Astrocyte (in vitro differentiated cells and primary cell): ENCODE measurements around the gene SCGB1A1. TPM values are rescaled to one million over a fixed set of nuclear protein-coding genes. Genes with fewer than 3 reads are reported as not detected.

Experiments used
- DNase-seq: peaks from one replicate; pipeline ENCODE4 v3.0.0-alpha.2; 2010; ENCODE audit warnings: low read depth
- FAIRE-seq: peaks from 2 replicates; lab custom pipeline; 2011; peaks lifted over from hg19 to GRCh38; lab: Jason Lieb, UNC
- H2AFZ ChIP-seq: 2 replicates; pipeline ENCODE4 v1.6.0; 2012; ENCODE audit warnings: low read depth, low read length, inconsistent platforms
- H3K27ac ChIP-seq: 2 replicates; pipeline ENCODE4 v1.5.1; 2011; ENCODE audit warnings: low read depth, low read length, inconsistent platforms
- H3K27me3 ChIP-seq: 2 replicates; pipeline ENCODE4 v1.6.0; 2011; ENCODE audit warnings: low read length, inconsistent platforms; ENCODE audit not compliant: insufficient read depth
- H3K36me3 ChIP-seq: 2 replicates; pipeline ENCODE4 v1.5.1; 2011; ENCODE audit warnings: low read length, inconsistent platforms; ENCODE audit not compliant: insufficient read depth
- H3K4me1 ChIP-seq: 2 replicates; pipeline ENCODE4 v1.5.1; 2011; ENCODE audit warnings: low read length, inconsistent platforms; ENCODE audit not compliant: insufficient read depth
- H3K4me2 ChIP-seq: 2 replicates; pipeline ENCODE4 v1.6.0; 2012; ENCODE audit warnings: low read length, inconsistent platforms
- H3K4me3 ChIP-seq: 2 replicates; pipeline ENCODE4 v1.5.1; 2011; ENCODE audit warnings: low read depth, mild to moderate bottlenecking, low read length, inconsistent platforms; ENCODE audit not compliant: insufficient read depth
- H3K79me2 ChIP-seq: 2 replicates; pipeline ENCODE4 v1.6.0; 2012; ENCODE audit warnings: mild to moderate bottlenecking, low read length, inconsistent platforms; ENCODE audit not compliant: insufficient read depth
- H3K9ac ChIP-seq: 2 replicates; pipeline ENCODE4 v1.6.0; 2012; ENCODE audit warnings: mild to moderate bottlenecking, low read length, inconsistent platforms
- H3K9me3 ChIP-seq: 2 replicates; pipeline ENCODE4 v1.5.1; 2012; ENCODE audit warnings: low read depth, mild to moderate bottlenecking, low read length, inconsistent platforms; ENCODE audit not compliant: insufficient read depth
- H4K20me1 ChIP-seq: 2 replicates; pipeline ENCODE4 v1.6.0; 2012; ENCODE audit warnings: low read length, inconsistent platforms; ENCODE audit not compliant: insufficient read depth
- H3K27ac Mint-ChIP-seq: one replicate; pipeline ENCODE4 v1.8.0; 2021; ENCODE audit warnings: mild to moderate bottlenecking, mixed read lengths; ENCODE audit not compliant: unreplicated experiment
- H3K27me3 Mint-ChIP-seq: one replicate; pipeline ENCODE4 v1.8.0; 2021; ENCODE audit warnings: low read depth, mixed read lengths; ENCODE audit not compliant: unreplicated experiment
- H3K36me3 Mint-ChIP-seq: one replicate; pipeline ENCODE4 v1.8.0; 2021; ENCODE audit warnings: low read depth, mixed read lengths; ENCODE audit not compliant: unreplicated experiment
- H3K4me1 Mint-ChIP-seq: one replicate; pipeline ENCODE4 v1.8.0; 2021; ENCODE audit warnings: low read depth, mixed read lengths; ENCODE audit not compliant: unreplicated experiment
- H3K4me3 Mint-ChIP-seq: one replicate; pipeline ENCODE4 v1.8.0; 2021; ENCODE audit warnings: mild to moderate bottlenecking, moderate library complexity, mixed read lengths; ENCODE audit not compliant: unreplicated experiment
- H3K9me3 Mint-ChIP-seq: one replicate; pipeline ENCODE4 v1.8.0; 2021; ENCODE audit warnings: mild to moderate bottlenecking, mixed read lengths; ENCODE audit not compliant: unreplicated experiment
- EZH2 ChIP-seq: IDR thresholded peaks from 2 replicates; pipeline ENCODE4 v1.6.1; 2012; ENCODE audit warnings: mild to moderate bottlenecking, low read length, inconsistent platforms; ENCODE audit not compliant: insufficient read depth
- total RNA-seq: library from RNA; stranded (reverse); gene quantifications from 2 replicates; pipeline ENCODE4 v1.2.1, GENCODE V29; 2021
- TF ChIP-seq, protein P1 (sequence below): IDR thresholded peaks from 2 replicates; pipeline ENCODE4 v1.5.1; 2011; ENCODE audit warnings: low read depth, mild to moderate bottlenecking, inconsistent platforms, low read length, moderate library complexity; ENCODE audit not compliant: insufficient read depth

Gene SCGB1A1
- total RNA-seq, 1 donor from 2014 or later: not detected

GRCh38 chr11:62430425-62430824 is 11.6 kb downstream of the SCGB1A1 start:
- H3K36me3 Mint-ChIP-seq: no peaks in the 10 kb centered on the region
- FAIRE-seq: no peak
- no peak for DNase-seq
- H3K4me3 ChIP-seq: no peak overlapping the region
- H3K9me3 Mint-ChIP-seq: peaks cover 3% of the 10 kb centered on the region
- peak overlapping the region; percentile 60 for H3K27ac ChIP-seq
- H3K27ac Mint-ChIP-seq: no peak overlapping the region
- H3K4me3 Mint-ChIP-seq: no peak overlapping the region
- no peak overlapping the region for H3K9ac ChIP-seq
- peaks cover 51% of the 10 kb centered on the region for H3K4me1 ChIP-seq
- no peak overlapping the region for H2AFZ ChIP-seq
- H3K79me2 ChIP-seq: no peaks in the 10 kb centered on the region
- no peaks in the 10 kb centered on the region for H3K36me3 ChIP-seq
- peaks cover 7% of the 10 kb centered on the region for H3K27me3 Mint-ChIP-seq
- H3K27me3 ChIP-seq: no peaks in the 10 kb centered on the region
- peak overlapping the region; percentile 80 for H3K4me2 ChIP-seq
- no peaks in the 10 kb centered on the region for H3K9me3 ChIP-seq
- peaks cover 32% of the 10 kb centered on the region for H3K4me1 Mint-ChIP-seq
- no peaks in the 10 kb centered on the region for H4K20me1 ChIP-seq
- TF ChIP-seq, protein P1, sequence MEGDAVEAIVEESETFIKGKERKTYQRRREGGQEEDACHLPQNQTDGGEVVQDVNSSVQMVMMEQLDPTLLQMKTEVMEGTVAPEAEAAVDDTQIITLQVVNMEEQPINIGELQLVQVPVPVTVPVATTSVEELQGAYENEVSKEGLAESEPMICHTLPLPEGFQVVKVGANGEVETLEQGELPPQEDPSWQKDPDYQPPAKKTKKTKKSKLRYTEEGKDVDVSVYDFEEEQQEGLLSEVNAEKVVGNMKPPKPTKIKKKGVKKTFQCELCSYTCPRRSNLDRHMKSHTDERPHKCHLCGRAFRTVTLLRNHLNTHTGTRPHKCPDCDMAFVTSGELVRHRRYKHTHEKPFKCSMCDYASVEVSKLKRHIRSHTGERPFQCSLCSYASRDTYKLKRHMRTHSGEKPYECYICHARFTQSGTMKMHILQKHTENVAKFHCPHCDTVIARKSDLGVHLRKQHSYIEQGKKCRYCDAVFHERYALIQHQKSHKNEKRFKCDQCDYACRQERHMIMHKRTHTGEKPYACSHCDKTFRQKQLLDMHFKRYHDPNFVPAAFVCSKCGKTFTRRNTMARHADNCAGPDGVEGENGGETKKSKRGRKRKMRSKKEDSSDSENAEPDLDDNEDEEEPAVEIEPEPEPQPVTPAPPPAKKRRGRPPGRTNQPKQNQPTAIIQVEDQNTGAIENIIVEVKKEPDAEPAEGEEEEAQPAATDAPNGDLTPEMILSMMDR: no peak
- TF ChIP-seq EZH2: no peak

GRCh38 chr11:62431171-62431901 is 12.5 kb downstream of the SCGB1A1 start:
- H3K9me3 ChIP-seq: no peaks in the 10 kb centered on the region
- peak overlapping the region; percentile 28 for H2AFZ ChIP-seq
- Mint-ChIP-seq H3K4me3 (no peak overlapping the region), H3K36me3 (no peaks in the 10 kb centered on the region), H3K27me3 (peaks cover 7% of the 10 kb centered on the region), H3K4me1 (peaks cover 33% of the 10 kb centered on the region), H3K27ac (no peak overlapping the region), H3K9me3 (peaks cover 3% of the 10 kb centered on the region)
- peak overlapping the region; percentile 80 for H3K4me2 ChIP-seq
- H3K79me2 ChIP-seq: no peaks in the 10 kb centered on the region
- no peaks in the 10 kb centered on the region for H3K27me3 ChIP-seq
- no peaks in the 10 kb centered on the region for H3K36me3 ChIP-seq
- H3K4me1 ChIP-seq: peaks cover 47% of the 10 kb centered on the region
- no peaks in the 10 kb centered on the region for H4K20me1 ChIP-seq
- peak overlapping the region; percentile 56 for H3K9ac ChIP-seq
- DNase-seq (peak; percentile 91), FAIRE-seq (peak; percentile 5)
- H3K27ac ChIP-seq: peak overlapping the region; percentile 60
- H3K4me3 ChIP-seq: peak overlapping the region; percentile 28
- TF ChIP-seq EZH2: no peak
- TF ChIP-seq, protein P1: no peak

GRCh38 chr11:62432695-62433094 is 13.9 kb downstream of the SCGB1A1 start:
- Histone ChIP-seq H3K9me3 (no peaks in the 10 kb centered on the region), H3K4me1 (peaks cover 35% of the 10 kb centered on the region), H2AFZ (no peak overlapping the region), H4K20me1 (no peaks in the 10 kb centered on the region), H3K36me3 (no peaks in the 10 kb centered on the region), H3K27ac (no peak overlapping the region), H3K4me2 (no peak overlapping the region), H3K27me3 (no peaks in the 10 kb centered on the region), H3K79me2 (no peaks in the 10 kb centered on the region), H3K9ac (no peak overlapping the region), H3K4me3 (no peak overlapping the region)
- Mint-ChIP-seq H3K4me1 (peaks cover 23% of the 10 kb centered on the region), H3K36me3 (no peaks in the 10 kb centered on the region), H3K27ac (no peak overlapping the region), H3K27me3 (peaks cover 7% of the 10 kb centered on the region), H3K4me3 (no peak overlapping the region), H3K9me3 (peaks cover 3% of the 10 kb centered on the region)
- TF ChIP-seq, protein P1: no peak
- no peak for TF ChIP-seq EZH2
- no peak for DNase-seq
- FAIRE-seq: no peak
